ENCODE measurements around the gene KCNH3.
"Not testable (repeated sequence)": the region's sequence is repeated elsewhere in the genome, so short reads cannot be mapped to it uniquely, and the experiment has no call there.

KCNH3 gene

GRCh38 chr12:49531745-49532144 lies 7.1 kb upstream of the KCNH3 start:
- no peak for DNase-seq

GRCh38 chr12:49533331-49533730 lies 5.5 kb upstream of the KCNH3 start:
- DNase-seq: no peak

DNA sequence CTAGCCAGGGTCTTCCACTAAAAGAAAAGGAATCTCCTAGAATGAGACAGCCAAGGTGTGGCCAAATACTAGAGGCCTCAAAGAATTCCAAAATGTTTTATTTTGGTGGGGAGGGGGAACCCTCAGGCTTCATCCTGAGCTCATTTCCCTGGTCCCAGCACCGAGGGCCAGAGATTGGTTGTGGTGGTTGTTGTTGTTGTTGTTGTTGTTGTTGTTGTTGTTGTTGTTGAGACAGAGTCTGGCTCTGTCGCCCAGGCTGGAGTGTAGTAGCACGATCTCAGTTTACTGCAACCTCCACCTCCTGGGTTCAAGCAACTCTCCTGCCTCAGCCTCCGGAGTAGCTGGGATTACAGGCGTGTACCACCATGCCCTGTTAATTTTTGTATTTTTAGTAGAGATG lies 4.7 kb upstream of the KCNH3 start:
- not testable (repeated sequence) for DNase-seq

- DNase-seq: no peak
These were observed 4.0 kb upstream of the KCNH3 start for GRCh38 chr12:49534731-49535278.

DNA sequence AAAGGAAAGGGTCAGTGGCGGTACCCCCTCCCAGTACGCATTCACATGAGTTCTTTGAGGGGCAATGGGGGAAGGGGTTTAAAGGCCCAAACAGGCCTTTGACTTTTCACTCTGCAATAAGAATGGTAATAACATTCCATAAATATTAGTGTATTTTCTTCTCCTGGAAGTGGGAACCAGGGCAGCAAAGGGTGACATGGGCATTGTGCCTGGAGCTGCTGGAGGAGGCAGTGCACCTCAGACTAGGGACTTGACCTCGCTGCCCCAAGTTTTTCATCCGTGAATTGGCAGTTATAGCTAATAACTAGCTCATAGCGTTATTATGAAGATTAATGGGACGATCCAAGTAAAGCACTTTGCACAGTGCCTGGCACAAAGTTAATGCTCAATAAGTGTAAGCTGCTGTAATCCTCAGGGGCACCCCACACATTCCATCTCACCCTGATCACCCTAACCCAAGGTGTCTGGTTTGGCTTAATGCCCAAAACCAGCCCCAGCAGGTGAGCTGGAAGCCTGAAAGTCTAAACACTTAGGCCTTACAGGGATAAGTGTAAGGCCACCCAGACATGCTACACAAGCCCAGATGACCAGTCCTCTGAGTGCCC lies 2.8 kb upstream of the KCNH3 start:
- DNase-seq: no peak

GRCh38 chr12:49536526-49537071 lies 2.2 kb upstream of the KCNH3 start:
- no peak for DNase-seq

GRCh38 chr12:49537231-49537751 lies 1.5 kb upstream of the KCNH3 start:
- no peak for DNase-seq

DNA sequence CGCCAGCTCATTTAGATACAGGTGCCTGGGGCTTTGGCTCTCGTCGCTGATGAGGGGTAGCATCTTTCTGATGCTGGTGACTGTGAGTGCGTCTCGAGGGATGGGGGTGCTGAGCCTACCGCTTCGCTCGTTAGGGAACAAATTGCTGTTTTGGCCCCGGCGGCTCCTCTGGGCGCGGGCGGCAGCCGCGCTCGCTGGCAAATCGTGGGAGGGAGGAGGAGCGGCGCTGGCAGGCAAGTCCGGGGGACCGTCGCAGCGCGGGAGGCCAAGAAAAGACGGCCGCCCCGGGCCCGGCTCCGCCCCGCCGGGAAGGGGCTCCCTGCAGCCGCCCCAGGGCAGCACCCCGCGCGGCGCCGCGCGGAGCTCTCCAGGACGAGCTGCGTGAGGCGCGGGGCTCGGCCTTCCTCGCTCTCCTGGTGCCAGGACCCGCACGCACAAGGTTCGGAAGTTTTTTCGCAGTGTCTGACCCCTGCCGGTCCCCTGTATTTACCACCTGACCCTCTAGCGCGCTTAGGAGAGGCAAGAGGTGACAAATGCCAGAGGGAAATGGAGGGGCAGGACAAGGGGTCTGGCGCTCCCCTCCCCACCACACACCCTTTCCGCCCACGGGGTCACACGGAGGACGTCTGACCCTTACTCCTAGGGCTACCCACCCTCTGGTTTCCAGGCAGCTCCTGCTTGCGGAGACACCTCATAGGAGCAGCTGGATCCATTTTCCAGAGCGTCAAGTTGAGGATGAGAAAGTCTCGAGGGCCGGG lies 899 bp upstream of the KCNH3 start:
- peak; percentile 35 to 38 for DNase-seq

DNA sequence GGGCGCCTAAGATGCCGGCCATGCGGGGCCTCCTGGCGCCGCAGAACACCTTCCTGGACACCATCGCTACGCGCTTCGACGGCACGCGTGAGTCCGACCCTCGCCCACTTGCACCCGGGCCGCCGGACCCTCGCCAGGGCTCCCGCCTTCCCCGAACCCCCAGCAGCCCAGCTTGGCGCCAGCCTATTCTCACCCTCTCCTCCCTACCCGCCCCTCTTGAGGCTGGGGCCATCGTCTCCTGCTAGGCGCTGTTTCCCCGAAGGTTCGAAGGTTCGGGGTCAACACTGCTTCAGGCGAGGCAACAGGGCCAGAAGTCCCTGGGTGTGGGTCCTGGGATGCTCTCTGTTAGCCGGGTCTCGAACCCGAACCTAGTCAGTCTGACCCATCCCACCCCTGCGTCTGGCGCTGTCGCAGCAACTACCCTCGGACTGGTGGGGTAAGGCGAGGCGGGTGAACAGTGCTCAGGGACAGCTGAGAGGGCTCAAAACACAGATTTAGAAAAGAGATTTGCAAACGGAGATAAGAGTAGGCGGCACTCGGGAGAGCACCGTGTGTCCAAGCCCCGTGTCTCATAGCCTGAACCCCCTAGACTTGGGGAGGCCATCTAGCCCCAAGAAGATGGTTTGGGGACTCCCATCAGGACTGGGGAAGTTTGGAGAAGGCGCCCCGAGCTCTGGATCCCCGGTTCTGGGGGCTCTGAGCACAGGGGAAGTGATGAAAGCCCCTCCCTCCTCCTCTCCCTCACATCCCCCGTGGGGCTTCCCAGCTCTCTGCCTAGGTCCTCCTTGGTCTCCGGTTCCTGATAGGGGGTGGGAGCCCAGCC lies 787 bp downstream of the KCNH3 start:
- DNase-seq: no peak

- DNase-seq: no peak
These were observed 1.7 kb downstream of the KCNH3 start for GRCh38 chr12:49540229-49541139.

GRCh38 chr12:49541140-49541861 lies 2.5 kb downstream of the KCNH3 start:
- DNase-seq: no peak

- no peak for DNase-seq
These were observed 3.2 kb downstream of the KCNH3 start for GRCh38 chr12:49541911-49542505.

DNA sequence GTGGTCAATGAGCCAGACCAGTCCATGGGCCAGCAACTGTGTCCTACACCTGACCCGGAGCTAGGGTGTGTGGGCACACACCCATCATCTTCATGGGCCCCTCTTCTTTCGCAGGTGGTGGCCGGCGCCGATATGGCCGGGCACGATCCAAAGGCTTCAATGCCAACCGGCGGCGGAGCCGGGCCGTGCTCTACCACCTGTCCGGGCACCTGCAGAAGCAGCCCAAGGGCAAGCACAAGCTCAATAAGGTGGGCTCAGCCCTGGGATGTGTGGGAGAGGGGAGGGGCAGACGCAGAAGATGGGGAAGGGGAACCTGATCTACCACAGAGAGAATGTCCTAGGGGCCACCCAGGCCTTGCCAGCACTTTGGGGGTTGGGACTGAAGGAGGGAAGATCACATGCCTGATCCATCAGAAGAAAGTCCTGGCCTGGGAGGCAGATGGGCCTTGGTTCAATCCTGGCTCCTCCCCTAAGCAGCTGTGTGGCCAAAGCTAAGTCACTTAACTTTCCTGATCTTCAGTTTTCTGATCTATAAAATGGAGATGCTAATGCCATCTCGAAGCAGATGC lies 3.8 kb downstream of the KCNH3 start:
- DNase-seq: no peak

DNA sequence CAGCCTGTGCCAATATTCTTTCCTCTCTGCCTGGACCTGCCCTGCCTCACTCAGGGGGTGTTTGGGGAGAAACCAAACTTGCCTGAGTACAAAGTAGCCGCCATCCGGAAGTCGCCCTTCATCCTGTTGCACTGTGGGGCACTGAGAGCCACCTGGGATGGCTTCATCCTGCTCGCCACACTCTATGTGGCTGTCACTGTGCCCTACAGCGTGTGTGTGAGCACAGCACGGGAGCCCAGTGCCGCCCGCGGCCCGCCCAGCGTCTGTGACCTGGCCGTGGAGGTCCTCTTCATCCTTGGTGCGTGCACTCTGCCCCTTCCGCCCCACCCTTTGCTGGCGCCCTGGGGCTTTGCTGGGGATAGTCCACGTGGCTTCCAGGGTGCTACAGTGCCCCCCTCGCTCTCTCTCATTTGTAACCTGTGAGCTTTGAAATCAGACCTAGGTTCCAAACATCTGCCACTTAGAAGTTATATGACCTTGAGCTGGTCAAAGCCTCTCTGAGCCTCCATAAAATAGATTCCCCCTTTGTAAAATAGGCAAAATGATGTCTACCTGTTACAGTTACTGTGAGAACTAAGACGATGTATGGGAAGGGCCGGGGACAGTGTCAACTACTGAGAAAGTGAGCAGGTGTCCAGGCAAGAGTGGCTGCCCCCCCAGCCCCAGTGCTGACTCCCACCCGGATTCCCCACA lies 4.5 kb downstream of the KCNH3 start:
- DNase-seq: no peak

DNA sequence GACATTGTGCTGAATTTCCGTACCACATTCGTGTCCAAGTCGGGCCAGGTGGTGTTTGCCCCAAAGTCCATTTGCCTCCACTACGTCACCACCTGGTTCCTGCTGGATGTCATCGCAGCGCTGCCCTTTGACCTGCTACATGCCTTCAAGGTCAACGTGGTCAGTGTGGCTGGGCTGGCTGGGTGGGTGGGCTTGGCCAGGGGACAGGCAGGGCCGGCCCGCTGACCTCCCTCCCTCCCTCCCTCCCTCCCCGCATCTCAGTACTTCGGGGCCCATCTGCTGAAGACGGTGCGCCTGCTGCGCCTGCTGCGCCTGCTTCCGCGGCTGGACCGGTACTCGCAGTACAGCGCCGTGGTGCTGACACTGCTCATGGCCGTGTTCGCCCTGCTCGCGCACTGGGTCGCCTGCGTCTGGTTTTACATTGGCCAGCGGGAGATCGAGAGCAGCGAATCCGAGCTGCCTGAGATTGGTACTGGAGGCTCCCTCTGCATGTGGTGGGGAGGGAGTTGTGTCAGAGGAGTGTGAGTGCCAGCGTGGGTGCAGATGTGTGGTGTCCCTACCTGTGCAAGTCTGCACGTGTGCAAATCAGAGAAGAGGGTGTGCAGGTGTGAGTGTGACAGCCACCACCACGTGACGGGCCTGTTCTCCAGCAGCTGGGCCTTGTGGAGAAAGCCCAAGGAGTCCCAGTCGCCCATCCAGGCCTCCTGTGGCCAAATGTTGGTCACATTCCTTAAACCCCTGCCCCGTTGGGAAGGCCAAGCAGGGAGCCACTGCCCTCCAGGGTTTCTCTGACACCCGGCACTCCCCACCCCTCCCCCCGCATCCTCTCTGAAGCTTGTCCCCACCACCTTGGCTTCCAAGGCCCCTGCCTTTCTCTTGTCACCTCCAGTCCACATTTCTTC lies 5.3 kb downstream of the KCNH3 start:
- DNase-seq: no peak

- no peak for DNase-seq
These were observed 7.0 kb downstream of the KCNH3 start for GRCh38 chr12:49545815-49546214.

GRCh38 chr12:49546481-49546880 lies 7.7 kb downstream of the KCNH3 start:
- no peak for DNase-seq

GRCh38 chr12:49547090-49547690 lies 8.4 kb downstream of the KCNH3 start:
- no peak for DNase-seq

All from activated CD4-positive, alpha-beta T cell treated with anti-CD3 and anti-CD28 coated beads, Interleukin-2, amount 50 U/mL, for 4 hours (primary cell).